GM20000 (cell line): ENCODE results near the gene MLF2.
"Not testable (repeated sequence)": the region's sequence is repeated elsewhere in the genome, so short reads cannot be mapped to it uniquely, and the experiment has no call there.

Experiments
- DNase-seq: peaks from one replicate; pipeline ENCODE4 v3.0.0; 2012; ENCODE audit warnings: low spot score
- CTCF ChIP-seq: IDR thresholded peaks from 2 replicates; pipeline ENCODE4 v1.5.1; 2012; ENCODE audit warnings: mild to moderate bottlenecking, control low read depth; ENCODE audit errors: extremely low read depth, missing control alignments

The MLF2 gene

DNA sequence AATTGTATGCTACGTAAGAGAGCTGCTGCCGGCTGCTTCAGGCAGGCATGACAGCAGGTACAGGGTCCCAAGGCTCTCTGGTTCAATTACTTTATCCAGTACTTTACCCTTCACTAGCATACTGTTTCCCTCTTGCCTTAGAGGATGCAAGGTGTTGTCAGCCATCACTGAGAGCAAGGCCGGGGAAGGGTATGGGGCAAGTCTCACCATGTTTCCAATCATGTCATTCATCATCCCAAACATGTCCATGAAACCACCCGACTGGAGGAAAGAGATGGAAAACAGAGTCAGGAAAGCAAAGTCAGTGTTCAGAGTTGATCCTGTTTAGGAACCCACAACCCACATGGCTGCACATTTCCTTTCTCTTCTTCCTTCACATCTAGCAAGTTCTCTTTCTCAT, 2.4 kb downstream of the MLF2 start:
- TF ChIP-seq CTCF, result no peak
- no peak for DNase-seq

DNA sequence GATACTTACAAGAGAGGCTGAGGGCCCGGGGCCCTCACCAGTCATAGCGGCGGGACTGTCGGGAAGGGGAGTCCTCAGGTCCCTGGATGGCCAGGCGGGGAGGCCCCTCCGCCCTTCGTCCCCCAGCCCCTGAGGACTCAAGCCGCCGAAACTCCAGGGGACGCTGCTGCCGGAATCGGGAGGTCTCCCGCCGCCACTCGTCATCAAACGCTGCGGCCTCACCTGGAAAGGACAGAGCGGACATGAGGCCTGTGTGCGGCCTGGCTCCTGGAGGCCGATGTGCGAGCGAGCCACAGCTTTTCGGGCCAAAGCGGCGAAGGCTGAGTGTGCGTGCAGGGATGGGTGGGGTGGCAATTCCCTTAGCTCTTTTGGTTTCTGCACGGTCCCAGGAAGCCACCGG, 4.2 kb downstream of the MLF2 start:
- DNase-seq, result no peak
- TF ChIP-seq CTCF, result no peak

DNA sequence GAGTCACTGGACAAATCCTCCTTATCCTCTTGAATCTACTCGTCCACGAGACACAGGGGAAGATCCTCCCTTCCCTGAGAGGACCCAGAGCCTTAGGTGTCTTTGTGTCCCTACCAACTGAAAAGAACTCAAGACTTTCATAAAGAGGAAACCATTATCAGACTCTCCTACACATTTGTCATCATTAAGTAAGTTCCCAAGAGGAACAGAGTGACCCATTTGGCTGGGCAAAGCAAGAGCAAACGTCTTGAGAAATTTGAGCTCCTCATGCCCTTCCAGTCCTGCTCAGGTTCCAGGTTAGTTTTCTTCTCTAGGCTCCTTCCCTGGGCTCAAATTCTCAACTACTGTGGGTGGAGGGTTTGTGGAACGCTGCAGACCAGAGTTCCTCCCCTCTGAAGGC, 5.7 kb downstream of the MLF2 start:
- no peak for TF ChIP-seq CTCF
- DNase-seq, result no peak

DNA sequence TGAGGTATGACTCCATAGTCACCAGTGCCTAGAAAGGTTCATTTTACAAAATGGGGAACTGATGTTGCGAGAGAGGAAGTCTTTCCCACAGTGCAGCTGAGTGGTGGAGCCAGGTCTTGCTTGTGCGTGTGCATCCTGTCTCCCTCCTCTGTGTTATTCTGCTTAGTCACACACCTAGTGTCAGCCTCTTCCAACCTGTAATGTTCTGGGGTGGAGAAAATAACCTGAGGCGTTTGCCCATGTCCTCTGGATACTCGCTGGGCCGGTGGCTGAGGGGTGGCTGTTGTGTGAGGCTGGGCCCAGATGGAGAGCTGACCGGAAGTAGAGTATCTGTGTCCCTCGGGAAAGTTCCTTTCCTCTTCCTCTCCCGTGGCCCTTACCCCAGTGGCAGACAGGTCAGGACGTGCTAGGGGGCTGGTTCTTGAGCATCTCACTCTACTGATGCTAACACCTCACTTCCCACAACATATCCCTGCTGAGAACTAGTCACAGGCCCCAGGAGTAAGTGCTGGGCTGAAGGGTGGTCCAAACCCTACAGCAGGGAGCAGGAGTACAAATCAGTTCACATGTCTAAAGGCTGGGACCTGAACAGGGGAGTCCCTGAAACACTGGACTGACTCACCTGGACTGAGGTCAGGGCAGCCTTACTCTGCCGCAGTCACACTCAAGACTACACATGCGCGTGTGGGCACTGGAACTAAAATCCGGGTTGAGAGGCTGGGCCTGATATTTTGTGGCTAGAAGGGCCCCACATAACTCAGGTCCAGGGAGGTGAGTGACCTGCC, 7.0 kb downstream of the MLF2 start:
- DNase-seq, result no peak

DNA sequence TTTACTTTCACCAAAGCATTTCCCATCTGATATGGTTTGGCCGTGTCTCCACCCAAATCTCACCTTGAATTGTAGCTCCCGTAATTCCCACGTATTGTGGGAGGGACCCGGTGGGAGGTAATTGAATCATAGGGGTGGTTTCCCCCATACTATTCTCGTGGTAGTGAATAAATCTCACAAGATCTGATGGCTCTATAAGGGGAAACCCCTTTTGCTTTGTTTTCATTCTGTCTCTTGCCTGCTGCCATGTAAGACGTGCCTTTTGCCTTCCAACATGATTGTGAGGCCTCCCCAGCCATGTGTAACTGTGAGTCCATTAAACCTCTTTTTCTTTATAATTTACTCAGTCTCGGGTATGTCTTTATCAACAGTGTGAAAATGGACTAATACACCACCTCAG, 9.6 kb downstream of the MLF2 start:
- not testable (repeated sequence) for DNase-seq

More for the DNA sequence above, 7.0 kb downstream of the MLF2 start:
- TF ChIP-seq CTCF, result no peak

GRCh38 chr12:6742834-6743233, 10.1 kb downstream of the MLF2 start:
- no peak for DNase-seq
- no peak for TF ChIP-seq CTCF

GRCh38 chr12:6742080-6742479, 10.9 kb downstream of the MLF2 start:
- DNase-seq, result not testable (repeated sequence)

DNA sequence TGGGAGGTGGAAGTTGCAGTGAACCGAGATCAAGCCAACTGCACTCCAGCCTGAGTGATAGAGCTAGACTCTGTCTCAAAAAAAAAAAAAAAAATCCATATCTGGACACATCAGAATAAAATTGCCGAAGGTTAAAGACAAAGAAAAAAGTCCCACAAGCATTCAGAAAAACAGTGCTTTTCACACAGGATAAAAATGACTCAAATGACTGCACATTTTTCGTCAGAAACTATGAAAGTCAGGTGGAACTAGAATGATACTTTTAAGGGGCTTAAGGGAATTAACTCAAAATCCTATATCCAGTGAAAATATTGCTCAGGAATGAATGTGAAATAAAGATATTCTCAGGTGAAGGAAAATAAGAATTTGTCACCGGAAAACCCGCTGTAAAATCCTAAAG, 16.2 kb downstream of the MLF2 start:
- TF ChIP-seq CTCF, result no peak
- DNase-seq, result no peak
